Medulla oblongata (tissue), 1 donor: Measurements from ENCODE around the gene FAM53C.

Experiments
- DNase-seq: peaks from one replicate; pipeline ENCODE4 v3.0.0-alpha.2; 2015; ENCODE audit errors: extremely low spot score

Gene FAM53C

GRCh38 chr5:138391859-138392386, 53.9 kb downstream of the FAM53C start:
- DNase-seq = peak; percentile 92
